ENCODE results near the gene RPTOR.

The RPTOR gene

GRCh38 chr17:80876950-80877728 is 332.5 kb downstream of the RPTOR start:
- Histone ChIP-seq H3K27ac (ENCODE audit: low read depth, low read length, poor library complexity, severe bottlenecking) (peak overlapping the region; percentile 97), H3K4me2 (ENCODE audit: low read length) (peak overlapping the region; percentile 59), H3K27me3 (ENCODE audit: insufficient read depth, low read length) (no peaks in the 10 kb centered on the region), H3K36me3 (ENCODE audit: insufficient read depth, low read length) (peaks cover 83% of the 10 kb centered on the region), H4K20me1 (ENCODE audit: insufficient read depth, low read length) (no peaks in the 10 kb centered on the region), H2AFZ (ENCODE audit: low read length) (no peak overlapping the region), H3K9me3 (ENCODE audit: low read length) (no peaks in the 10 kb centered on the region), H3K4me1 (ENCODE audit: insufficient read depth, low read length, severe bottlenecking) (peaks cover 16% of the 10 kb centered on the region), H3K79me2 (ENCODE audit: insufficient read depth, low read length) (no peaks in the 10 kb centered on the region), H3K4me3 (ENCODE audit: low read depth, low read length, poor library complexity, severe bottlenecking) (peak overlapping the region; percentile 47), H3F3A (ENCODE audit: insufficient read depth, low read length) (0 out of 2 replicates have a peak, but pooled peaks cover 4% of the 10 kb centered on the region), H3K9me2 (ENCODE audit: low read depth, low read length) (no peaks in the 10 kb centered on the region), H3K9ac (ENCODE audit: low read length) (peak overlapping the region; percentile 71)
- no peak for TF ChIP-seq CTCF (IDR thresholded peaks at IDR 0.05; ENCODE audit: low read length)
- TF ChIP-seq EZH2 (IDR thresholded peaks at IDR 0.05; ENCODE audit: borderline replicate concordance, low read length): no peak

DNA sequence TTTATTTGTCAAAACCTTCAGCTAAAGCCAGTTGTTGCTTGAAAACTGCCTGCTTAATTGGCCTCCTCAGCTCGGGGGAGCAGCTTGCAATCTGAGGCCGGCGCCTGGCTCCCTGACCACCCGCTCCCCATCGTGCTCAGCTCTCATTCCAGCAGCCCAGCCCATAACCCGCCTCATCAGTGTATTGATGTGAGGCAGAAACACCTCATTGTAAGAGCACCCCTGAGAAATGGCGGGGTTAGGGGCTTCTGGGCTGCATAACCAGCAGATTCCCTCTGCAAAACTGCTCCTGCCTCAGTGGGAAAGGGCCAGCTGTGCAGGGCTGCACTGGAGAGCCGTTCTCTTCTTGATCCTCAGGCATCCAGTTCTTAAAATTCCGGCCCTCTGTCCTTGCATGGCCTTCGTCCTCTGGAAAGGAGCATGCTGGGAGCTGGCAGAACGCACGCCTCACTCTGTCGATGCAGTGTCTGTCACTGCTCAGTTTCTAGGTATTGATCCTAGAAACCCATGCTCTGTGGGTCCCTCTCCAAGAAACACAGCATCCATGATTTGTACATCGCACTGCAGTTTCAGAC is 333.2 kb downstream of the RPTOR start:
- Histone ChIP-seq H3K4me2 (ENCODE audit: low read length) (peak overlapping the region; percentile 59; the same call in 1 of the 2 replicates), H3K9ac (ENCODE audit: low read length) (peak overlapping the region; percentile 71; the same call in 1 of the 2 replicates)

More for the DNA sequence above, 333.2 kb downstream of the RPTOR start:
- Histone ChIP-seq H4K20me1 (ENCODE audit: insufficient read depth, low read length) (no peaks in the 10 kb centered on the region), H3F3A (ENCODE audit: insufficient read depth, low read length) (0 out of 2 replicates have a peak, but pooled peaks cover 4% of the 10 kb centered on the region), H2AFZ (ENCODE audit: low read length) (no peak overlapping the region), H3K36me3 (ENCODE audit: insufficient read depth, low read length) (peaks cover 83% of the 10 kb centered on the region), H3K27ac (ENCODE audit: low read depth, low read length, poor library complexity, severe bottlenecking) (peak overlapping the region; percentile 97), H3K9me2 (ENCODE audit: low read depth, low read length) (no peaks in the 10 kb centered on the region), H3K4me3 (ENCODE audit: low read depth, low read length, poor library complexity, severe bottlenecking) (no peak overlapping the region), H3K4me1 (ENCODE audit: insufficient read depth, low read length, severe bottlenecking) (peaks cover 16% of the 10 kb centered on the region), H3K27me3 (ENCODE audit: insufficient read depth, low read length) (no peaks in the 10 kb centered on the region), H3K9me3 (ENCODE audit: low read length) (no peaks in the 10 kb centered on the region), H3K79me2 (ENCODE audit: insufficient read depth, low read length) (no peaks in the 10 kb centered on the region)
- TF ChIP-seq EZH2 (IDR thresholded peaks at IDR 0.05; ENCODE audit: borderline replicate concordance, low read length): no peak
- no peak for TF ChIP-seq CTCF (IDR thresholded peaks at IDR 0.05; ENCODE audit: low read length)

All from OCI-LY1 (cell line).